Non-pigmented ciliary epithelial cell (primary cell): ENCODE data around the gene ATAD2B.
"Not testable (repeated sequence)": the region's sequence is repeated elsewhere in the genome, so short reads cannot be mapped to it uniquely, and the experiment has no call there.

Experiments used
- DNase-seq: peaks from one replicate; pipeline ENCODE4 v3.0.0-alpha.2; 2010; ENCODE audit warnings: low read depth

ATAD2B gene

DNA sequence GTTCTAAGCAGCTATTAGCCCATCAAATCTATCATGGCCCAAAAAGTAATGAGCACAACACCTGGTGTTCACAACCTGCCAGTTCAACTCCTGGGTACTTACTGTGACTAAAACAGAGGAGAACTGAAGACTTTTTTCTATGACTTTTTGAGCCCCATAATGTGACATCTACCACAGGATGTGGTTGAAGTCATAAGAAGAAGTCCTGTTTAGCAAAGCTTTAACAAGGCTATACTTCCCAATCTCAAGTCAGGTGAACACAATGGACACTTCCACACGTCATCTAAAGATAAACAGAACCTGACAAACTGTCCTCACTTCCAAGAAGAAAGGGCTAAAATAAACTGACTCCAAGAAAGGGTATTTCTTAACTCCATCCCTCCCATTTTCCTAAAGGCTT is 138.8 kb downstream of the ATAD2B start:
- DNase-seq, result no peak

DNA sequence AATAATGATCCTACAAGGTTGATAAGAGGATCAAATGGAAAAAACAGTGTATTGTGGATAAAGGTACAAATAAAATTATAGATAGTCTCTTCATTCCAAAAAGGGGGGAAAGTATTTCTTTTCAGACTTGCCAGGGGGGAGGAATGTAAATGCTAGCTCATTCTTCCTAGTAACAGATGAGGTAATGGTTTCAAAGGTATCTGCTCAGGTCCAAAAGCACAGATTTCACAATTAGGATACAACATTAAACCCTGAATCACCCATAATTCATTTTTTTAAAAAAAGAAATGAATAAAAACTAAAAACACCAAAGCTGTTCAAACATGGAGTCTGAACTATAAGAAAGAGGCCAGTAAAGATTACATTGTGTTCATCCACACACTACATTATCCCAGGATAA is 142.0 kb downstream of the ATAD2B start:
- no peak for DNase-seq

DNA sequence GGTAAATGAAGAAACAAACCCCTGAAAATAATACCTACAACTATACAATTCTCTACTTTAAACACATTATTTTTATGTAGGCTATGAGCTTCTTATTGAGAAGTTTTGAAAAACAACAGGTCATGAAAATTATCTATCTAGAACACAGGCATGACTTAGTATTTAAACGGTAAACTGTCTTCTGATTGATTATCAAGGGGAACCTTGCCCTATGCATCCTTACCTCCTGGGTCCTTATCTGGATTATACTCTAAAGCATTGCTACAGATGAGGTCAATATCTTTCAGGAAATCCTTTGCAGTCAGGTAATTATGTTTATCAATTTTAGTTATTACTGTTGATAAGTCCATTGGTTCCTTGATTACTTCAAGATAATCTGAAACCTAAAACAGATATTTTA is 144.3 kb downstream of the ATAD2B start:
- DNase-seq, result no peak

DNA sequence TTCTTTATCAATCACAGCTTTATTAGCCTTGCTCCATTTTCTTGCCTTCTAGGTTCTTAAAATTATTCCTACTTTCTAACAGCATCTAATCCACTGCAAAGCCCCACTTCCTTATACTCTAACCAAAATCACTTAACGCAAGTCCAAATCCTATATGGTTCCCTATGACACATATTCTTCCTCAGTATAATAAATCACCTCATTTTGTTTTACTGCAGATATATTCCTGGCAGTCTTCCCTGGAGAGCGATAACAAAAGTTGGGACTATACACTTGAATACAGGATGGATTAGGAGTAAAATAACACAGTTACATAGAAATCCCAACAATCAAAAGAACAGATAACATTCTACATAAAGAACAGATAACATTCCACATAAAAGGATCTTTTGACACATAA is 144.8 kb downstream of the ATAD2B start:
- no peak for DNase-seq

DNA sequence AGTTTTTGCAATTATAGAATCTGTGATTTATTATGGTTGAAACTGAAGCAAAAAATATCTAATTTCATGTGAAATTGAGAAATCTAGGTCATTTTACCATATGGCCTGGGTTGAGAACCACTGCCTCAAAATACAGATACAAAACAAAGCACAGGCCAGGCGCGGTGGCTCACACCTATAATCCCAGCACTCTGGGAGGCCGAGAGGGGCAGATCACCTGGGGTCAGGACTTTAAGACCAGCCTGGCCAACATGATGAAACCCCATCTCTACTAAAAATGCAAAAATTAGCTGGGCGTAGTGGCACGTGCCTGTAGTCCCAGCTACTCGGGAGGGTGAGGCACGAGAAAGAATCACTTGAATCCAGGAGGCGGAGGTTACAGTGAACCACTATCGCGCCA is 146.5 kb downstream of the ATAD2B start:
- not testable (repeated sequence) for DNase-seq

DNA sequence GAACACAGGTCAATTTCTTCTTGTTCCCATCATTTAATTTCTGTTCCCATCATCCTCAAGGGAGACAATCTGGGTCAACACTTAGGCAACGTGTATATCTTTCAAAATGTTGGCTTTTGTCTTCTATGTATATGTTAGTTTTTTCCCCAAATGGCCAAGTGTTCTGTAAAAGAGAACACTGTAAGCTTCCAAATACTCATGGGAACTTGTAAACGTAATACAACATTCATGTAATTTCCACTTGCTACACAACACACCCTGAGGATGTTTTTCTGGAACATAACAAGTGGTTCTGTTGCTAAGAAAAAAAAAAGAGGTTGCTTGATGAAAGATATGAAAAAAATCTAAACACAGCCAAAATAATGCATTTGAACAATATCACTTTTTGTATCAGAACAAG is 149.1 kb downstream of the ATAD2B start:
- DNase-seq, result no peak

DNA sequence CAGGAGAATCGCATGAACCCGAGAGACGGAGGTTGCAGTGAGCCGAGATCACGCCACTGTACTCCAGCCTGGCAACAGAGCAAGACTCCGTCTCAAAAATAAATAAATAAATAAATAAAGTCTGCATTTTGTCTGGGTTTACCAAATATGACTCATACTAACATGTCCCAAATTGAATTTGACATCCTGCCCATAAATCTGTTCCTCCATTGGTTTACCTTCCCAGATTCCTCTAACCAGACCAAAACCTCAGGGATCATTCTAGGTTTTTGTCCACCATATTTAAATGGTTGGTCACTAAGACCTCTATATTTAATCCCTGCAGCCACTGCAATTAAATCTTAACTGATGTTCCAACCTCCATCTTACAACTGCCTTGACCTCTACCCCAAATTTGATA is 150.9 kb downstream of the ATAD2B start:
- no peak for DNase-seq

DNA sequence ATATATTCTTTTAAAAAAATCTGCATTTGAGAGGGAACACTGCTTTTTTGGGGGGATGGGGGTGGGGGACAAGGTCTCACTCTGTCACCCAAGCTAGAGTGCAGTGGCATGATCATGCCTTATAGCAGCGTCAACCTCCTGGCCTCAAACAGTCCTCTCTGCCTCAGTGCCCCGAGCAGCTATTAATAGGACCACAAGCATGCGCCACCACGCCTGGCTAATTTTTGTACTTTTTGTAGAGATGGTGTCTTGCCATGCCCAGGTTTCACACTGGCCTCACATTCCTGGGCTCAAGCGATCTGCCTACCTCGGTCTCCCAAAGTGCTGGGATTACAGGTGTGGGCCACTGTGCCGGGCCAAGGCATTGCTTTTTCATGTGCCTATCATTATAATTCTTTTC is 154.2 kb downstream of the ATAD2B start:
- DNase-seq, result no peak

DNA sequence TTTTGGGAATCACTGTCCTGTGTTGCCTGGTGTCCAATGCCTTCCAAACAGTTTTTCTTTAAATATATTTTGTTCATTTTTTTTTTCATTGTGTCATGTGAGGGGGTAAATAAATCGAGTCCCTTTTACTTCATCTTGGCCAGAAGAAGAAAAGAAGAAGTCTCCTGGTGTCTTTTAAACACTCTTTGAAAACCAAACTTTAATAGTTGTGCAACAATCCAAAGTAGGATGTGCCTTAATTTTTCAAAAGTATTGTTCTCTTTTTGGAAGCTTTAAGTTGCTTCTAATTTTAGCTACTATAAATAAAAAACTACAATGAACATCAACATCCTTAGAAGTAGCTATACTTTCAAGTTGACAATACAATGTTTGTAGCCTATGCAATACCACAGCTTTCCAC is 154.9 kb downstream of the ATAD2B start:
- DNase-seq, result no peak

DNA sequence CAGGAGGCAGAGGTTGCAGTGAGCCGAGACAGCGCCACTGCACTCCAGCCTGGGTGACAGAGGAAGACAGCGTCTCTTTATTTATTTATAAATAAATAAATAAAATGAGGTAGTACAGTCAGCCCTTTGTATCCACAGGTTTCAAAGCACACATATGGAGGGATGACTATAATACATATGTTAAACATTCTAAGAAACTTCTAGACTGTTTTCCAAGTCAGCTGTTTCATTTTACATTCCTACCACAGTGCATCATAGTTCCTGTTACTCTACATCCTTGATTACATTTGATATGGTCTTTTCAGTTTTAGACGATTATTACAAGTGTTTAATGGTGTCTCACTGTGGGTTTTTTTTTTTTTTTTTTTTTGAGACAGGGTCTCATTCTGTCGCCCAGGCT is 157.6 kb downstream of the ATAD2B start:
- DNase-seq, result no peak

DNA sequence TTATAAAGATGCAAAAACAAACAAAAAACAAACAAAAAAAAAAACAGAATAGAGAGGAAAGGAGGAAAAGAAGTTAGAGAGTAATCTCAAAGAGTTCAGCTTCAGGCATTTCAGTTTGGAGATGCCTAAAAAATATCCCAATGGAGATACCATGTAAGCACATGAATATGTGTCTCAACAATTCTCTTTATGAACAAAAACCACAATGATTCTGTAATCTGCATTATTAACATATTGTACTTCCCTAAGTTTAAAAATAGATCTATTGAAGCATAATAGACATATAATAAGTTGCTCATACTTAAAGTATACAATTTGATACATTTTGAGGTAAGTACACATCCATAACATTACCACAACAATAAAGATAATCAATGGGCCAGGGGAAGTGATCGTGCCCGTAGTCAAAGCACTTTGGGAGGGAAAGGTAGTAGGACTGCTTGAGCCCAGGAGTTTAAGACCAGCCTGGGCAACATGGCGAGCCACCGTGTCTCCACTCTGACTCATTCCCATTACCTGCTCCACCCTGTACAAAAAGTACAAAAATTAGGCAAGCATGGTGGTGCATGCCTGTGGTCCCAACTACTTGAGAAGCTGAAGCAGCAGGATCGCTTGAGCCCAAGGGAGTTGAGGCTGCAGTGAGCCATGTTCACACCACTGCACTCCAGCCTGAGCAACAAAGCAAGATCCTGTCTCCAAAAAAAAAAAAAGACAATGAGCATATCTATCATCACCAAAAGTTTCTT is 158.9 kb downstream of the ATAD2B start:
- DNase-seq, result no peak

DNA sequence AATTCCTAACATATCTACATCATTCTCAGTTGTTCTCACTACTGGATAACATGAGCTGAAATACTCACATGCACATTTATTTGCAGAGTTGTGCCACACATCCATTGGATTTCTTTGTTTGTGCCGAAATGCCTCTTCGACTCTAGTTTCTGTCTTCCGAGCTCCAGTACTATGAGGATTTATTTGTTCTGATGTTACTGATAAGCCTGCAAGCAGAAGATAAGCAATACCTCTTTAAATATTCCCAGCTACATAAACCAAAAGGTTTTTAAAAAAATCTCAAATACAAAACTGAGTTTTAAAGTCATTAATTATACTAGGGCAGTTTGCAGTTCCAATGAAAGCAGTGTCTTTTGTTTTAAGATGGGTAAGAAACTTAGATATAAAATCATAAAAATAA is 164.8 kb downstream of the ATAD2B start:
- no peak for DNase-seq

DNA sequence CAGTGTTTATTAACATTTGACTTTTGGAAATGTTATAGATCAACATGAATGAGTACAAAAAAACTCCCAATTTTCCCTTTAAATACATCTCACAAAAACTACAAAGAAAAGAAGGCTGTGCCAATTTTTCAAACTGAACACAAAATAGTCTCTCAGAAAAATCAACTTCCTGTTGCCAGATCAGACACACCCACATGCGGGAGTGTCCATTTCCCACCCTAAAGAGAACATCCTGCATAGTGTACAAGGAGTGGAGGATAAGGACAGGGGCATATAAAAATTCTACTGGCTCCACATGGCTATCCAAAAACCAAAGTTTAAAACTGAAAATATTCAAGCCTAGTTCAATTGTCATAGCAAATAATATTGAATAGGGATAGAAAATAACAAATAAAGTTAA is 165.3 kb downstream of the ATAD2B start:
- no peak for DNase-seq

DNA sequence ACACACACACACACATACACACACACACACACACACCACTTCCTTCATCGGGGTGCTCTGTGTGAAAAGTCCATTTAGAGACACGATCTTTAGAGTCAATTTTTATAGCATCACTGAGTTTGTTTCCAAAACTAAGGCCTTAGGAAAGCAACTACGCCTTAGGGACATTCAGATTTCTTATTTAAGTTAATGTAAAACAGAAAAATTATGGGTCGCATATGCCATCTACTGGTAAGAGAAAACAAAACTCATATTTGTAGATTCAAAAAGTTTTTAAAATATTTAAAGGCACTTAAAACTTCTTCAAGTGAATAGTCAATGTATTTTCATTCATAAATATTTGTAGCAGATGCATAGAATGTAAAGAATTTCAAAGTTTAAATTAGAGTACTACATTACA is 166.2 kb downstream of the ATAD2B start:
- no peak for DNase-seq

DNA sequence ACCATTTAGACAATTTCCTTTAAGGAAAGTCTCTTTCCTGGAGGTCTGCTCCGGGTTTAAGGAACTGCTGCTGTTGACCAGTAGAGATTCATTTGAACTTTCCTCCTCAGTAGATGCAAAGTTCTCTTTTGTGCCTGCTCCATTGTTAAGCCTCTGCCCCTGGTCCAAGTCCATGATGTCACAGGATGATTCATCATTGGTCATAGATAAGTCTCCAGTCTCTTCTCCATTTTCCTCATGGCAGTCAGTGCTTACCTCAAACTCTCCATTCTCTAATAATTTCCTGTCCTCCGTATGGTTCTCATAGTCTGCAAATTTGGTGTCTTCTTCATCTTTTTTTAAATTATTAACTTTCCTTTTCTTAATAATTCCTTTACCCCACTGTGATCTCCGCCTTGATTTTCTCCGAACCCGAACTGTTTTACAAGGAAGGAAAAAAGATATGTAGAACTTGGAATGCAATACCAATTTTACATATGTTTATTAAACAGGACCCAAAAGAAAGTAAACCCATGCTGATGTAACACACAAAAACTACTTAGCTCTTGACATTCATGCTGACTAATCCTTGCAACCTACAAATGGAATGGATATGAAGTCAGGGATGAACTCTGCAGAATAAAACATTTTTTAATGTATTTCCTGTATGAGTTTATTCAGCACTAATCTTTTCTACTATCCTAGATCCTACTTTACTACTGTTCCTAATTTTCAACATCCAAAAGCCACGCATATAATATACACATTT is 169.1 kb downstream of the ATAD2B start:
- DNase-seq, result peak; percentile 62

DNA sequence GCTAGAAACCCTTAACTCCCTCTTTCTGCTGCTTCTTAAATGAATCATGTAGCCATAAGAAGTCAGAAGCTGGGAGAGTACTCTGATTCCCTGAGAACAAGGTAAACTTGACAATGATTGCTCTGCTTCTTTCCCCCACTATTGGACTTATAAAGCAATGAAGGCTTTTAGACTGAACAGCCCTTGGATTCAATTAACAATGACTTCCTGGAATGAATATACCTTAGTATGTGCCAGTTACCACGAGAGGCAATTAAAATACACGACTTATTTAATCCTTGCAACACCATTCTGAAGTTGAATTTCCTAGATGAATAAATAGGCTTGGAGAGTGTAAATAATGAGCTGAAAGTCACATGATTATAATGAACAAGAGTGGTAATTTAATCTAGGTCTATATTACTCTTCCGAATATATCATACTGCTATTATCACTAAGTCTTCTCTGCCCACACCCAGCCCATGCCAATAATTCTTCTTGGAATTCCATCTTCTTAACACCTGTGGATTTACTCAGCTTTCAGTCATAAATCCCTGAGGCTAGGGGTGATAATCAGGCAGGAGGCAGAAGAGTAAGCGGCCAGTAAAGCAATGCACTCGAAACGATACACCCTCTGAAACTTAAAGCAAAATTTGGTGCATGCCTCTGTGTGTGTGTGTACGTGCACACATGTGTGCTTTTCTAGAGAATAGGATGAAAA is 170.2 kb downstream of the ATAD2B start:
- no peak for DNase-seq

DNA sequence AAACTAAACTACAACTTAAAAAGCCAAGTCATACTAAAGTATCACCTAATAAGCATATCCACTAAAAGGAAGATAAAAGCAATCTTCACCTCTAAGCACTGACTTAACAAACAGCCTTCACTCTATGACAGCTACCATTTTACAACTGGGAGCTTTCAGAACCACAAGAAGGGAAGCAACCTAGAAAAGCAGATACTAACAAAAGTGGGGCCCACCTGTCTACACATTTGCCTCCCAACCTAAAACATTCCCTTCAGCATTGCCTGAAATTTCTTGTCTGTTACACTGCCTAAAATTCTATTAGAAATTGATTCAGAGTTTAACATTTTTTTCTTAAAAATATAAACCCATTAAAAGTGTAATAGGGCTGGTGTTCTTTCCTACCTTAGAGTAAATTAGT is 172.0 kb downstream of the ATAD2B start:
- no peak for DNase-seq

DNA sequence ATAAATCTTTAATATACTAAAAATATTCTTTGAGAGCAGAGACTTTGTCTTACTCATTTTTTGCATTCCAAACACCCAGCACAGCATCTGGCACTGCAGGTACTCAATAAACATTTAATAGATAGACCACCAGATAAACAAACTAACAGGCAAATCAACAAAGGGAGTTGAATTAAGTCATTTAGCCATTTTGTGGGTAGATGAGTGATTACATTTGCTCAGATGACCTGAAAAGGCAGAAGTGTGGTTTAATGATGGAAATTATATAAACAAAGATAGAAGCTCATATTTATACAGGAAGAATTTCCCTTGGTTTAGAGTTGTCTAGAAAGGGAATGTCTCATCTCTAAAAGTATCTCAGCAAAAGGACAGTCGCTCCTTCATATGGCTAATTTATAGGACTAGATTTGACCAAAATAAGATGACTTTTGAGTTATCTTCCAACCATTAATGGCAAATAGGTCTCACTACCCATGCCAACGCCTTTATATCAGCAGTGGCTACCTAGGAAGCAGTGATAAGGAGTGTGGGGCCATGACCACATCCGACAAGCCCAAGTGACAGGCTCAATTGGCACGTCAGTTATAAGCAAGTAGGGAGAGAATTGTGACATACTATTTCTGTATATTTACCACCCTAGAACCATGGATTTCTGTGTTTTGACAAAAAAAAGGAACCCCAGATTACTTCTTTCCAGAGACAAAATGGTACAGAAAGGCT is 173.5 kb downstream of the ATAD2B start:
- DNase-seq, result no peak

DNA sequence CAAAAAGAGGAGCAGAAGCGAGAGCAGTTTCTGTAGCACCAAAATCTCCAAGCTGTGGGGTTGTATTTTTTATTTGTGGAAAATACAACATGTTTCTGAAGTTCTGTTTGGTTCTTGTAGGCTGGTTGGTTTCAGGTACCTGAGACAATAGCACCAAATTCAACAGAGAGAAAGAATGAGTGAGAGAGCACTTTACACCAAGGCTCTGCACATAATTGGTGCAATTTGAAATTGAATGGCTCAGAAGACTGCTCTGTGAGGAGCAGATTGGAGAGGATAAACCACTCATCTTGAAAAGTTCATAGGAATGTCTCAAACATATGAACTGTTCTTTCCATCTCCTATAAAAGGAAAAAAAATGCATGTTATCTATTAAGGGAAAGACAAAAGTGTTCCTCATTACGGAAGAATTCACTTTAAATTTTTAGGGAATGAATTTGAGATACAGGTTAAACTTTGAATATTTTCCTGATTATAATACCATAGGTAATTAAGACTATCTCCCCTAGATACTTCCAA is 175.1 kb downstream of the ATAD2B start:
- no peak for DNase-seq

DNA sequence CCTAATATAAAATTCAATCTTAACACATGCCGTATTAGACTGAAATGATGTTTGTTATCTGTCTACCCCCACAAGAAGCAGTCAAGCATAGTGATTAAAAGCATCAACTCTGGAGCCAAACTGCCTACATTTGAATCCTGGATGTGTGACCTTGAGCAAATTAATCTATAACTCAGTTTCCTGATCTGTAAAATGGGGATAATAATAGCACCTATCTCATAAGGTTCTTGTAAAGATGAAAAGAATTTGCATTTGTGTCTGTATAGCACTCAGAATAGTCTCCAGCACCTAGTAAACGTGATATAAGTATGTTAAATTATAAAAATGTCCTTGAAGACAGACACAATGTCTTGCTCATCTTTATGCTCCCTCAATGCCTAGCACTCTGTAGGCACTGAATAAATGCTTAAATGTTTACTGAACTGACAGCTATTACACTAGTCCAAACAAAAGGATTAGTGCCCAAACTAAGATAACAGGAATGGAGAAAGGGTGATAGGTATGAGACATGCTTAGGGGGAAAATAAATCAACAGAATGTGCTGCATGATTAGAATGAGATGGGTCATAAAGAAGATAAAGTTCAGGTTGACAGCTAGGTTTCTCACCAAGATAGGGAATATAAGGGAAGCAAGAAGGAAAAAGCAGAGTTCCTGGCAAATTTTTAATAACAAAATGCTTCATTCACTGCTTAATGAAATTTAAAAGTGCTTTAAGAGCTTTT is 180.6 kb downstream of the ATAD2B start:
- DNase-seq, result no peak

DNA sequence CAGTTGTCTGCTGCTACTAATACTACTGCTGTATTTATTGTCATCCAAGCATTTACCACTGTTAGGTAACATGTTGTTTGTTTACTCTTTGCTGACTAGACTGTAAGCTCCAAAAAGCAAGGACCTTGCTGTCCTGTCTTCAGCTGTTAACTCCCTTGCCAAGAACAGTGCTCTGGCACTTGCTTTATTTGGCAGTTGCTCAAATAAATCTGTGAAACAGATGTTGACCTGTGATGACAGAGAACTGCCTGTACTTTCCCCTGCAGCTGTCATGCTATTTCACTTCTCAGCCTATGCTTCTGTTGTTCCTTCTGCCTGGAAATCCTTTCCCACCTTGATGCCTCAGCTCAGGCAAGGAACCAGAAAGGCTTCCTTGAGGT is 181.2 kb downstream of the ATAD2B start:
- no peak for DNase-seq
